Rectal smooth muscle tissue (tissue), 1 donor: Measurements from ENCODE around the gene BEND2.

Experiments used
- H3K27ac ChIP-seq: one replicate; pipeline ENCODE4 v1.7.0; 2013; ENCODE audit warnings: low read depth, low read length, inconsistent platforms
- H3K27me3 ChIP-seq: one replicate; pipeline ENCODE4 v1.7.0; 2013; ENCODE audit warnings: low read length; ENCODE audit not compliant: control insufficient read depth, insufficient read depth
- H3K36me3 ChIP-seq: one replicate; pipeline ENCODE4 v1.7.0; 2013; ENCODE audit warnings: low read length; ENCODE audit not compliant: control insufficient read depth, insufficient read depth
- H3K4me1 ChIP-seq: one replicate; pipeline ENCODE4 v1.7.0; 2013; ENCODE audit warnings: low read length; ENCODE audit not compliant: control insufficient read depth, insufficient read depth
- H3K4me3 ChIP-seq: one replicate; pipeline ENCODE4 v1.7.0; 2013; ENCODE audit warnings: low read length
- H3K9ac ChIP-seq: one replicate; pipeline ENCODE4 v1.7.0; 2013; ENCODE audit warnings: low read length

BEND2 gene

GRCh38 chrX:18129690-18130089 is 91.0 kb downstream of the BEND2 start:
- H3K4me3 ChIP-seq: no peak overlapping the region
- no peaks in the 10 kb centered on the region for H3K27me3 ChIP-seq
- no peaks in the 10 kb centered on the region for H3K4me1 ChIP-seq
- no peak overlapping the region for H3K27ac ChIP-seq
- H3K36me3 ChIP-seq: no peaks in the 10 kb centered on the region
- H3K9ac ChIP-seq: no peak overlapping the region

GRCh38 chrX:18126971-18127370 is 93.7 kb downstream of the BEND2 start:
- H3K36me3 ChIP-seq: no peaks in the 10 kb centered on the region
- no peak overlapping the region for H3K4me3 ChIP-seq

GRCh38 chrX:18119856-18120255 is 100.8 kb downstream of the BEND2 start:
- H3K36me3 ChIP-seq: no peaks in the 10 kb centered on the region
- H3K4me3 ChIP-seq: no peak overlapping the region
- no peaks in the 10 kb centered on the region for H3K4me1 ChIP-seq
- no peaks in the 10 kb centered on the region for H3K27me3 ChIP-seq
- no peak overlapping the region for H3K9ac ChIP-seq
- H3K27ac ChIP-seq: no peak overlapping the region

More at GRCh38 chrX:18126971-18127370, 93.7 kb downstream of the BEND2 start:
- Histone ChIP-seq H3K27ac (no peak overlapping the region), H3K27me3 (no peaks in the 10 kb centered on the region), H3K4me1 (no peaks in the 10 kb centered on the region), H3K9ac (no peak overlapping the region)
